K562 (cell line): Measurements from ENCODE around the gene PPFIA3. TPM values are rescaled to one million over a fixed set of nuclear protein-coding genes. Genes with fewer than 3 reads are reported as not detected.
A peak's percentile ranks its signal among the peaks of the same experiment; 100 is the strongest.

Experiments used
- CREM ChIP-seq: IDR thresholded peaks from 2 replicates; pipeline ENCODE4 v1.6.1; 2014; ENCODE audit warnings: antibody characterized with exemption, low read depth
- GABPA ChIP-seq: fragments of 200-800 bp; sonication (Bioruptor generic); conservative IDR thresholded peaks from 2 replicates; pipeline ENCODE4 v1.6.1; 2016; ENCODE audit warnings: low read depth, missing genetic modification characterization, missing compliant biosample characterization
- HES1 ChIP-seq: fragments of 450-650 bp; IDR thresholded peaks from 2 replicates; pipeline ENCODE4 v1.6.1; 2016; ENCODE audit warnings: low read depth, mild to moderate bottlenecking, moderate library complexity
- KDM2B ChIP-seq: fragments of 250-450 bp; sonication (Bioruptor Pico); IDR thresholded peaks from 2 replicates; pipeline ENCODE4 v1.8.0; 2021; ENCODE audit warnings: mild to moderate bottlenecking, moderate library complexity
- MCM5 ChIP-seq: fragments of 450-650 bp; IDR thresholded peaks from 2 replicates; pipeline ENCODE4 v1.6.1; 2016; ENCODE audit warnings: low read depth
- MGA ChIP-seq: fragments of 450-650 bp; IDR thresholded peaks from 2 replicates; pipeline ENCODE4 v1.6.1; 2016; ENCODE audit warnings: mild to moderate bottlenecking, moderate library complexity
- TAF7 ChIP-seq: fragments of 450-650 bp; IDR thresholded peaks from 2 replicates; pipeline ENCODE4 v1.6.1; 2016; ENCODE audit warnings: missing genetic modification characterization, missing compliant biosample characterization
- ZNF239 ChIP-seq: fragments of 250-450 bp; sonication (Bioruptor Pico); IDR thresholded peaks from 2 replicates; pipeline ENCODE4 v1.4.0; 2020; ENCODE audit warnings: mild to moderate bottlenecking
- ZNF395 ChIP-seq: fragments of 200-800 bp; sonication (Bioruptor generic); IDR thresholded peaks from 2 replicates; pipeline ENCODE4 v1.6.1; 2017; ENCODE audit warnings: missing genetic modification characterization, missing compliant biosample characterization
- ZNF717 ChIP-seq: fragments of 250-450 bp; sonication (Bioruptor Pico); IDR thresholded peaks from 2 replicates; pipeline ENCODE4 v1.5.0; 2021
- ZNF76 ChIP-seq: fragments of 250-450 bp; sonication (Bioruptor Pico); IDR thresholded peaks from 2 replicates; pipeline ENCODE4 v1.4.0; 2020; ENCODE audit warnings: mild to moderate bottlenecking, moderate library complexity, borderline replicate concordance
- polyA plus RNA-seq, 8 experiments: library from polyadenylated mRNA; depleted of rRNA in 4 of 8; stranded (reverse) in 5 of 8; unstranded in 3 of 8; fragments of >200 nt; fragmentation: Nextera tagmentation in 2 of 8; fragmentation: Illumina TruSeq in 1 of 8; extraction: Ambion mirVana in 2 of 8; extraction: Trizol in 1 of 8; gene quantifications; 2 replicates each; pipeline versions ENCODE4 v1.2.1 to v1.2.3, GENCODE V29; 2011 to 2014; ENCODE audit warnings: inconsistent platforms in 1 of 8, missing spikeins in 1 of 8
- total RNA-seq, 7 experiments: library from RNA; depleted of rRNA in 6 of 7; stranded (reverse); fragments of >200 nt in 6 of 7; fragmentation: Illumina TruSeq in 2 of 7; extraction: Trizol in 2 of 7; gene quantifications; 2 replicates each; pipeline versions ENCODE4 v1.2.1 to v1.2.3, GENCODE V29; 2011 to 2021; ENCODE audit warnings: low replicate concordance in 1 of 7
- TF ChIP-seq, protein P1 (sequence below), 3 experiments: fragments of 200-800 bp in 1 of 3; sonication (Bioruptor generic) in 1 of 3; sonication (generic) in 1 of 3; formaldehyde crosslinking in 1 of 3; IDR thresholded peaks; 2 replicates each; pipeline versions ENCODE4 v1.6.1 to v1.8.0; 2016 to 2022; ENCODE audit warnings: mild to moderate bottlenecking in 2 of 3, missing compliant biosample characterization in 2 of 3, missing genetic modification characterization in 2 of 3, missing genetic modification reagents in 1 of 3

The PPFIA3 gene
- total and polyA plus RNA-seq, 9 of the 15 experiments (the other 6 are each of a cell fraction or from before 2014, with no cell fraction given), result 0.10 to 53.0 (median 17.6) TPM

GRCh38 chr19:49155005-49155819 lies 35.9 kb downstream of the PPFIA3 start, which contains the start of gene HRC (continued):
- TF ChIP-seq MGA (peak; percentile 33; the same call in 1 of the 2 replicates), ZNF395 (no peak), TAF7 (0 out of 2 replicates have a peak, but pooled peaks have one; percentile 14), MCM5 (no peak), ZNF76 (CRISPR knock-in tag) (no peak), HES1 (0 out of 2 replicates have a peak, but pooled peaks have one; percentile 6), KDM2B (CRISPR knock-in tag) (no peak), GABPA (tag) (peak; percentile 52), CREM (peak; percentile 43; the same call in 1 of the 2 replicates), ZNF717 (CRISPR knock-in tag) (no peak), ZNF239 (CRISPR knock-in tag) (no peak)
- TF ChIP-seq, protein P1, sequence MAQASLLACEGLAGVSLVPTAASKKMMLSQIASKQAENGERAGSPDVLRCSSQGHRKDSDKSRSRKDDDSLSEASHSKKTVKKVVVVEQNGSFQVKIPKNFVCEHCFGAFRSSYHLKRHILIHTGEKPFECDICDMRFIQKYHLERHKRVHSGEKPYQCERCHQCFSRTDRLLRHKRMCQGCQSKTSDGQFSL (CRISPR knock-in tag; IDR thresholded peaks at IDR 0.05), result no peak
- TF ChIP-seq, protein P1 (tag; IDR thresholded peaks at IDR 0.05), result no peak; a peak in 1 of 4 replicates
